Body of pancreas (tissue), 4 donors: ENCODE results near the gene SLC19A1. TPM values are rescaled to one million over a fixed set of nuclear protein-coding genes. Genes with fewer than 3 reads are reported as not detected.

ENCODE experiments used
- ATAC-seq: fragments of 150-250 bp; one replicate; pipeline ENCODE4 v1.9.1; 2016
- DNase-seq, 4 donors: peaks; one replicate each; pipeline ENCODE4 v3.0.0-alpha.2; 2019
- H3K27ac ChIP-seq, 4 donors: fragments of 200-600 bp; sonication (generic); 1 replicate in 3 of 4; 2 replicates in 1 of 4; pipeline versions ENCODE4 v1.5.1 to v1.6.1; 2016 to 2019; ENCODE audit warnings: mild to moderate bottlenecking in 1 of 4, mixed read lengths in 1 of 4, moderate library complexity in 1 of 4
- H3K27me3 ChIP-seq, 2 donors: fragments of 200-600 bp; sonication (generic); one replicate each; pipeline ENCODE4 v1.6.0; 2016; ENCODE audit warnings: mild to moderate bottlenecking in 1 of 2
- H3K36me3 ChIP-seq, 2 donors: fragments of 200-600 bp; sonication (generic); replicated peaks in 1 of 2; 2 replicates each; pipeline ENCODE4 v1.5.1; 2016; ENCODE audit warnings: low read depth in 2 of 2; ENCODE audit not compliant: insufficient read depth in 1 of 2
- H3K4me1 ChIP-seq: fragments of 200-600 bp; sonication (generic); one replicate; pipeline ENCODE4 v1.6.0; 2016
- H3K4me3 ChIP-seq, 2 donors: fragments of 200-600 bp; sonication (generic); 1 replicate in 1 of 2; 2 replicates in 1 of 2; pipeline ENCODE4 v1.5.1; 2016 to 2019
- H3K9me3 ChIP-seq, 3 donors: fragments of 200-600 bp; sonication (generic); 1 replicate in 2 of 3; 2 replicates in 1 of 3; pipeline ENCODE4 v1.5.1; 2016
- CTCF ChIP-seq, 7 experiments: fragments of 450-650 bp in 4 of 7; fragments of 200-600 bp in 3 of 7; sonication (generic) in 3 of 7; IDR thresholded peaks; one replicate each; pipeline ENCODE4 v1.5.1; 2016 to 2019; ENCODE audit warnings: antibody characterized with exemption in 7 of 7
- POLR2A ChIP-seq, 3 donors: fragments of 450-650 bp; IDR thresholded peaks; one replicate each; pipeline ENCODE4 v1.6.1; 2016; ENCODE audit warnings: antibody characterized with exemption in 3 of 3, mild to moderate bottlenecking in 2 of 3
- WGBS, 2 donors: methylation state at CpG; one replicate each; pipeline ENCODE4 v1.1.5; 2017; 5-methylcytosine and 5-hydroxymethylcytosine counted together
- intact Hi-C: fragments of 100-400 bp; cut with DNase I; formaldehyde crosslinking; loops from one replicate; pipeline ENCODE4 v1.15.1; 2023
- total RNA-seq, 2 donors: library from RNA; depleted of rRNA; stranded (reverse); fragments of >200 nt; gene quantifications; one replicate each; pipeline ENCODE4 v1.1.0, GENCODE V29; 2016

SLC19A1 gene
- total RNA-seq, 2 donors from 2014 or later: 2.6 to 7.0 TPM

DNA sequence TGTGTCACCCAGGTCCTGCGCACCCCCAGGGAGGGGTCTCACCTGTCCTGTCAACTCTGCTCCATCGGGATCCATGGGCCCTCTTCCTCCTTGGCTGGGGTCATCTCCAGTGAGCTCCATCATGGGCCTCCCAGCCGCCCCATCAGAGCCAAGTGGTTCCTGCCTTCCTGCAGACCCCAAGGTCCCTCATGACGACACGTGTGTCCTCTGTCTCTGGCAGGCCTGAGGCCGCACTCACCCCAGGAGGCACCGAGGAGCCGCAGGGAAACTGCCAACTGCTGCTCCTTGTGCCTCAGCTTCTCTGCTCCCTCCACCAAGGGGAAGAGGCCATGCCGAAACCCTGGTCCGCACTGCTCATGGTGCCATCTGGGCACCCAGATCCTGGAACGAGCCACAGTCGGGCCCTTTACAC, 90.5 kb downstream of the SLC19A1 start:
- Histone ChIP-seq H3K27me3 (no peaks in the 10 kb centered on the region), H3K4me1 (peaks cover 29% of the 10 kb centered on the region), H3K9me3 (no peaks in the 10 kb centered on the region), H3K36me3 (no peaks in the 10 kb centered on the region), H3K27ac (no peak overlapping the region), H3K4me3 (no peak overlapping the region)
- DNase-seq (no peak), ATAC-seq (no peak)
- TF ChIP-seq POLR2A (IDR thresholded peaks at IDR 0.05) (no peak), CTCF (IDR thresholded peaks at IDR 0.05) (no peak)
- intact Hi-C loops: no loop called here
- 81 to 85% methylated on average over 4 to 11 of the region's 12 CpGs for WGBS, 2 donors

DNA sequence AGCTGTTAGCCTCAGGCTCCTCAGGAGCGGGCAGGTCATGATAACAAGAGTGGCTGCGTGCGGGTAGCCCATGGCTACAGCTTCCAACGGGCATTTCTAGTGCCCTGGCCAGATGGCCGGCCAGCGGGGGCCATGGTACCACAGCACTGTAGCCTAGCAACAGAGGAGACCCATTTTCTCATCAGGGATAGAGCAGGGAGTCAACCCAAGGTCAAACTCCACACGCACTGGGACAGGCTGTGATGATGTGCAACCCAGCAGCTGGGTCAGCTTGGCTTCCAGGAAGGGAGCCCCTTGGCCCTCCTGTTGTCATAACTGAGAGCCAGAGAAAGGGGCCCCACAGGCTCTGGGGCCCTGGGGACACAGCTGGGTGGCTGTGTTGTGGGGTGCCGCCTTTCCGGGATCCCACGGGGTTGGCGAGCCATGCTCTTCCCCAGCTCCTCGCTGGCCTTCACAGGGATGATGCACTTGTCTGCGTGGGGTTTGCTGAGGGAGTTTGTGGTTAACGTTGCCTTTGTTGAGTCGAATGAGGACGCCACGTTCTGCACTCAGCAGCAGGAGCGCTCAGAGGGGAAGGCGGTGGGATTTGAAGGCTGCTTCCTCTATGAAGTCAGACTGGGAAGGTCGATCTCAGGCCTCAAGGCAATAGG, 91.0 kb downstream of the SLC19A1 start:
- 71 to 84% methylated on average over 16 to 17 of the region's 20 CpGs for WGBS, 2 donors
- no peak overlapping the region for H3K27ac ChIP-seq
- ATAC-seq: no peak
- H3K4me3 ChIP-seq: no peak overlapping the region
- DNase-seq: no peak
- no peaks in the 10 kb centered on the region for H3K9me3 ChIP-seq
- intact Hi-C loops: no loop called here
- H3K27me3 ChIP-seq: no peaks in the 10 kb centered on the region
- H3K36me3 ChIP-seq: no peaks in the 10 kb centered on the region
- H3K4me1 ChIP-seq: peaks cover 26% of the 10 kb centered on the region
- no peak for TF ChIP-seq CTCF (IDR thresholded peaks at IDR 0.05)
- no peak for TF ChIP-seq POLR2A (IDR thresholded peaks at IDR 0.05)

DNA sequence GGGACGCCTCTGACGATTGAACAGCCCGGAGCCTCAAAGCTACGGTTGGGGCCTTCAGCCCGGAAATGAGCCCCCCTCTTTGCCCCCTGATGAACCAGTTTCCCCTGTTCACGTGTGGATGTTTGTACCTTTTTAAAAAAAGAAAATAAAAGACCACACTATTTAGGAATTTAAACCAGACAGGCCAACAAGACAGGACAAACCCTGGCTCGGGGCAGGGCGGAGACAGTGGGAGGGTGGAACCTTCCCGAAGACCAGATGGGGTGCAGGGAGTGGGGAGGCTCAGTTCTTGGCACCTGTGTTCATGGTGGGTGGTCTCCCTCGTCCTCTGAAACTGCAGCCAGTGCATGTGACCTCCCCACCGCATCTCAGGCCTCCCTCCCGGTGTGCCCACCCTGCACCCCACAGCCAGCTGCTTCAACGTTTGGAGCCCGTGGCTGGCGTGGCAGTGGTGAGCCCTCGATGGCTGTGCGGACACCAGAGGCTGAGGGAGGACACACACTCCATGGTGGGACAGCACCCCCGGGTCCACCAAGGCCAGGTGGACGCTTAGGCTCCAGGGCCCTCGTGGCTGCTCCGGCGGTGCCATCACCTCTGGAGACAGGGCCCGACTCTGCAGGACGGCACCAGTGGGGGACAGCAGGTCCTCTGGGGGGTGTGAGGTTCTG, 91.7 kb downstream of the SLC19A1 start:
- TF ChIP-seq CTCF (IDR thresholded peaks at IDR 0.05) (no peak), POLR2A (IDR thresholded peaks at IDR 0.05) (no peak)
- intact Hi-C loops: no loop called here
- Histone ChIP-seq H3K27me3 (no peaks in the 10 kb centered on the region), H3K9me3 (no peaks in the 10 kb centered on the region), H3K27ac (no peak overlapping the region), H3K4me3 (no peak overlapping the region), H3K36me3 (no peaks in the 10 kb centered on the region), H3K4me1 (peaks cover 20% of the 10 kb centered on the region)
- WGBS, 2 donors: 56 to 61% methylated on average over 12 to 21 of the region's 24 CpGs
- no peak for DNase-seq
- no peak for ATAC-seq

DNA sequence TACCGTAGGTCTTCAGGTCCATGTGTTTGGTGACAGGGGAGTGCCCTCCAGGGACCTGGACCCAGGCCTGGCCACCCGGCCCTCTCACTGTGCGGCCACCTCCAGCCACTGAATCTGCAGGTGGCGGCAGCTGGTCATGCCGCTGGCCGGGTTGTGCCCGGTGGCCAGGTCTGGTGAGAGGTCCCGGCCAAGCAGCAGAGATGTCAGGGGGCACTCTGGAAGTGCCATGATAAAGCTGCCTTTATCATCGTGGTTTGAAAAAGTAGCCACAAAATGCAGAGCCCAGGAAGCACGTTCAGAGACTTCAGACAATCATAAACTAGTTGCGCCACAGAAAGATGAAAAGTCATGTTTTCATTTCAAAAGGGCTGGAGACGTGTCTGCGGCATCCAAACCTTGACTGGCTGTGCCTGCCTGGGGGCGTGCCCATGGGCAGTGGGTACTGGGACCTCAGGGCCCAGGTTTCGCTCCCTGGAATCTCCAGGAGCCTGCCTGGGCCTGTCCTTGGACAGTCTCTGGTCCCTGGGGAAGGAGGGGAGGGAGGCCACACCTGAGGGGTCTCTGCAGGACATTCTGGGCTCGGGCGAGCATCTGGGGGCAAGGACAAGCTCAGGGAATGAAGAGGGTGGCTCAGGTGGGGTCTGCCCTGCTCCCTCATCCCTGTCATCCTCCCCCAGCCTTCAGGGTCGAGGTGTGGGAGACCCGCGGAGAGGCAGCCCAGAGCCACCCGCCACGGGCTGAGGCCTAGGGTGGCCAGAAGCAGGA, 92.4 kb downstream of the SLC19A1 start:
- no peak overlapping the region for H3K4me3 ChIP-seq
- ATAC-seq: no peak
- H3K36me3 ChIP-seq: no peaks in the 10 kb centered on the region
- H3K9me3 ChIP-seq: no peaks in the 10 kb centered on the region
- intact Hi-C loops: loop anchor here (10.0 kb wide), 1 partner anchor 155 kb away; no protein-coding TSS in a partner anchor
- no peak for TF ChIP-seq POLR2A (IDR thresholded peaks at IDR 0.05)
- TF ChIP-seq CTCF (IDR thresholded peaks at IDR 0.05): no peak
- WGBS, 2 donors: 54 to 70% methylated on average over 20 to 21 of the region's 22 CpGs
- H3K4me1 ChIP-seq: peaks cover 13% of the 10 kb centered on the region
- no peak for DNase-seq
- H3K27ac ChIP-seq: no peak overlapping the region
- H3K27me3 ChIP-seq: no peaks in the 10 kb centered on the region
